HAP-1 (cell line): ENCODE results near the gene CDK1.
"Not testable (repeated sequence)": the region's sequence is repeated elsewhere in the genome, so short reads cannot be mapped to it uniquely, and the experiment has no call there.

ENCODE experiments used
- DNase-seq, 2 experiments: peaks; one replicate each; pipeline ENCODE4 v3.0.0-alpha.2; 2016 to 2020; ENCODE audit warnings: low spot score in 2 of 2
- H3K27me3 ChIP-seq: fragments of 250-450 bp; sonication (Bioruptor Pico); 2 replicates; pipeline ENCODE4 v1.5.1; 2020; ENCODE audit warnings: low read depth, mild to moderate bottlenecking, moderate library complexity
- H3K36me3 ChIP-seq: fragments of 250-450 bp; sonication (Bioruptor Pico); replicated peaks from 2 replicates; pipeline ENCODE4 v1.5.1; 2020; ENCODE audit warnings: mild to moderate bottlenecking
- H3K4me1 ChIP-seq: fragments of 250-450 bp; sonication (Bioruptor Pico); 2 replicates; pipeline ENCODE4 v1.5.1; 2020; ENCODE audit warnings: mild to moderate bottlenecking
- H3K4me3 ChIP-seq: fragments of 250-450 bp; sonication (Bioruptor Pico); 2 replicates; pipeline ENCODE4 v1.5.1; 2020; ENCODE audit warnings: mild to moderate bottlenecking, moderate library complexity
- H3K9me3 ChIP-seq: fragments of 250-450 bp; sonication (Bioruptor Pico); 2 replicates; pipeline ENCODE4 v1.5.1; 2020; ENCODE audit warnings: mild to moderate bottlenecking, moderate library complexity
- in situ Hi-C: fragments of 300-500 bp; cut with MboI; formaldehyde crosslinking; loops from 3 replicates; pipeline ENCODE4 v1.14.3; 2020; ENCODE audit warnings: low sequenced_read_pairs, inconsistent platforms, mixed read lengths

CDK1 gene

GRCh38 chr10:60828489-60828852, 50.2 kb downstream of the CDK1 start:
- no peaks in the 10 kb centered on the region for H3K9me3 ChIP-seq
- DNase-seq, result no peak
- H3K27me3 ChIP-seq, result no peaks in the 10 kb centered on the region
- H3K4me1 ChIP-seq, result no peaks in the 10 kb centered on the region; the same call in 1 of the 2 replicates
- no peak overlapping the region for H3K4me3 ChIP-seq
- in situ Hi-C loops, result no loop called here
- H3K36me3 ChIP-seq, result no peaks in the 10 kb centered on the region

GRCh38 chr10:60832136-60832535, 53.9 kb downstream of the CDK1 start:
- H3K4me1 ChIP-seq, DNase-seq, H3K4me3 ChIP-seq, in situ Hi-C loops, H3K9me3 ChIP-seq, H3K36me3 ChIP-seq, H3K27me3 ChIP-seq: not testable (repeated sequence)

- no peaks in the 10 kb centered on the region for H3K9me3 ChIP-seq
- DNase-seq, result no peak
- H3K4me1 ChIP-seq, result no peaks in the 10 kb centered on the region
- in situ Hi-C loops, result no loop called here
- no peak overlapping the region for H3K4me3 ChIP-seq
- H3K27me3 ChIP-seq, result no peaks in the 10 kb centered on the region
- no peaks in the 10 kb centered on the region for H3K36me3 ChIP-seq
Measured at GRCh38 chr10:60834401-60834800, 56.1 kb downstream of the CDK1 start.

DNA sequence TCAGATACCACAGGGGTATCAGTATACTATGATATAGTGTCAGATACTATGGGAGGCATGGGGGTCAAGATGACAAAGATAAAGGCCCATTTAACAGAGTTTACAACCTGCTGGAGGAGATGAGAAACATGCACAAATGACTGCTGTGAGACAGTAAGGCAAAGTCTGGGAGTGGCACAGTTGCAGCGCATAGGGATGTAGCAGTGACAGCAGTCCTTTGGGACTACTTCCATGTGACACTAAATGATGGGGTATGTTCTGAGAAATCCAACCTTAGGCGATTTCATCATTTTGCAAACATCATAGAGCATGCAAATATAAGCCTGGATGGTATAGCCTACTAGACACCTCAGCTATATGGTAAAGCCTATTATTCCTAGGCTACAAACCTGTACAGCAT, 56.8 kb downstream of the CDK1 start:
- Histone ChIP-seq H3K9me3 (no peaks in the 10 kb centered on the region), H3K4me3 (no peak overlapping the region), H3K36me3 (no peaks in the 10 kb centered on the region), H3K4me1 (no peaks in the 10 kb centered on the region), H3K27me3 (no peaks in the 10 kb centered on the region)
- DNase-seq, result no peak
- in situ Hi-C loops, result no loop called here

DNA sequence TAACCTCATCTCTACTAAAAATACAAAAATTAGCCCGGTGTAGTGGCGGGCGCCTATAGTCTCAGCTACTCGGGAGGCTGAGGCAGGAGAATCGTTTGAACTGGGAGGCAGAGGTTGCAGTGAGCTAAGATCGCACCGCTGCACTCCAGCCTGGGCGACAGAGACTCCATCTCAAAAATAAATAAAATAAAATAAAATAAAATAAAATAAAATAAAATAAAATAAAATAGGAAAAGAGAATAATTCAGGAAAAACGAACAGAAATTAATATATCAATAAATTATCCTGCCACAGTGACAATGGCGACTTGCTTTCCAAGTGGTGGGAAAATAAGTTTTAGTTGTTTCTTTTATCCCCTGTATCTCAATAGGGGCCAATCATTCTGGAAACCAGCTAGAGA, 62.9 kb downstream of the CDK1 start:
- H3K36me3 ChIP-seq, H3K9me3 ChIP-seq, H3K27me3 ChIP-seq, H3K4me3 ChIP-seq, H3K4me1 ChIP-seq, DNase-seq, in situ Hi-C loops: not testable (repeated sequence)

DNA sequence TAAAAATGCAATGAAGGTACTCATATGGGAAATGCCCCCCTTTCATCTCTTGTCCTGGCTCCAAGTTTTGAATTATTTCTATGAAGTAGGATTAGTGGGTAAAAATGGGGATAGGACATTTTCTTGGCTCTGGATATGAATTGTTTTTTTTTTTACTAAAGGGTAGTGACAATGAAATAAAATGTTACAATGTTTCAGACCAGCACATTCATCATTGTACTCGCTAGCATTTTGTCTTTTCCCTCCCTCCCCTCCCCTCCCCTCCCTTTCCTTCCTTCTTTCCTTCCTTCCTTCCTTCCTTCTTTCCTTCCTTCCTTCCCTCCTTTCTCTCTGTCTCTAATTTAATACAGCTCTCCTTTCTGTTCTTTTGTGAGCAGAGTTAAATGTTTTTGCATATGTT, 64.4 kb downstream of the CDK1 start:
- in situ Hi-C loops, result no loop called here
- H3K36me3 ChIP-seq, result no peaks in the 10 kb centered on the region
- DNase-seq, result no peak
- no peaks in the 10 kb centered on the region for H3K4me1 ChIP-seq
- no peaks in the 10 kb centered on the region for H3K27me3 ChIP-seq
- H3K9me3 ChIP-seq, result no peaks in the 10 kb centered on the region
- H3K4me3 ChIP-seq, result no peak overlapping the region
